AG08396 (cell line): ENCODE data around the gene NTM.
"Not testable (repeated sequence)": the region's sequence is repeated elsewhere in the genome, so short reads cannot be mapped to it uniquely, and the experiment has no call there.

ENCODE experiments used
- DNase-seq: peaks from one replicate; pipeline ENCODE4 v3.0.0; 2012; ENCODE audit warnings: low spot score, mixed read lengths

NTM gene

GRCh38 chr11:131463649-131464425 lies 93.4 kb downstream of the NTM start:
- DNase-seq = no peak

GRCh38 chr11:131464461-131464860 lies 94.0 kb downstream of the NTM start:
- no peak for DNase-seq

- DNase-seq = no peak
Observed at GRCh38 chr11:131465039-131465438, 94.6 kb downstream of the NTM start.

GRCh38 chr11:131465746-131466145 lies 95.3 kb downstream of the NTM start:
- DNase-seq = no peak

GRCh38 chr11:131467645-131468394 lies 97.4 kb downstream of the NTM start:
- no peak for DNase-seq

GRCh38 chr11:131468565-131468964 lies 98.2 kb downstream of the NTM start:
- no peak for DNase-seq

GRCh38 chr11:131470216-131470925 lies 100.0 kb downstream of the NTM start:
- DNase-seq = no peak

- no peak for DNase-seq
Observed at GRCh38 chr11:131471976-131472375, 101.6 kb downstream of the NTM start.

GRCh38 chr11:131474947-131475346 lies 104.5 kb downstream of the NTM start:
- no peak for DNase-seq

GRCh38 chr11:131476266-131476665 lies 105.9 kb downstream of the NTM start:
- DNase-seq = no peak

GRCh38 chr11:131478341-131478740 lies 107.9 kb downstream of the NTM start:
- no peak for DNase-seq

- DNase-seq = no peak
Observed at GRCh38 chr11:131481303-131481702, 110.9 kb downstream of the NTM start.

- no peak for DNase-seq
Observed at GRCh38 chr11:131481971-131482370, 111.6 kb downstream of the NTM start.

GRCh38 chr11:131483453-131483852 lies 113.0 kb downstream of the NTM start:
- DNase-seq = no peak

- no peak for DNase-seq
Observed at GRCh38 chr11:131483877-131484276, 113.5 kb downstream of the NTM start.

- peak; percentile 11 for DNase-seq
Observed at GRCh38 chr11:131486100-131486499, 115.7 kb downstream of the NTM start.

GRCh38 chr11:131486937-131487635 lies 116.7 kb downstream of the NTM start:
- DNase-seq = no peak

- no peak for DNase-seq
Observed at GRCh38 chr11:131488238-131488637, 117.8 kb downstream of the NTM start.

GRCh38 chr11:131491503-131491902 lies 121.1 kb downstream of the NTM start:
- DNase-seq = peak; percentile 15

GRCh38 chr11:131495423-131495822 lies 125.0 kb downstream of the NTM start:
- no peak for DNase-seq

GRCh38 chr11:131497686-131498085 lies 127.3 kb downstream of the NTM start:
- not testable (repeated sequence) for DNase-seq

- no peak for DNase-seq
Observed at GRCh38 chr11:131498631-131499160, 128.3 kb downstream of the NTM start.
